Activated T-cell treated with anti-CD3 and anti-CD28 coated beads, Interleukin-2, amount 50 U/mL, for 4 hours (primary cell): ENCODE data around the gene OTX2. TPM values are rescaled to one million over a fixed set of nuclear protein-coding genes. Genes with fewer than 3 reads are reported as not detected.

Experiments
- ATAC-seq, 2 donors: fragments of 200-7000 bp; cut with Tn5 transposase; one replicate each; pipeline ENCODE4 v1.10.0; 2021
- DNase-seq: peaks from one replicate; pipeline ENCODE4 v3.0.0-alpha.2; 2020
- H3K27me3 Mint-ChIP-seq: one replicate; pipeline ENCODE4 v1.8.0; 2021; ENCODE audit warnings: low read depth, mixed read lengths
- H3K36me3 Mint-ChIP-seq: one replicate; pipeline ENCODE4 v1.8.0; 2022; ENCODE audit warnings: mixed read lengths; ENCODE audit not compliant: insufficient read depth
- H3K4me1 Mint-ChIP-seq: one replicate; pipeline ENCODE4 v1.8.0; 2021; ENCODE audit warnings: low read depth, mixed read lengths
- H3K4me3 Mint-ChIP-seq: one replicate; pipeline ENCODE4 v1.8.0; 2021; ENCODE audit warnings: mild to moderate bottlenecking, moderate library complexity, mixed read lengths
- H3K9me3 Mint-ChIP-seq: one replicate; pipeline ENCODE4 v1.8.0; 2021; ENCODE audit warnings: mixed read lengths
- total RNA-seq, 3 donors: library from RNA; stranded (reverse); gene quantifications; one replicate each; pipeline ENCODE4 v1.2.1, GENCODE V29; 2021

OTX2 gene
- not detected for total RNA-seq

- H3K27me3 Mint-ChIP-seq: peaks cover 76% of the 10 kb centered on the region
- H3K9me3 Mint-ChIP-seq: no peaks in the 10 kb centered on the region
- no peak for ATAC-seq
- peaks cover 19% of the 10 kb centered on the region for H3K4me1 Mint-ChIP-seq
- peaks cover 3% of the 10 kb centered on the region for H3K36me3 Mint-ChIP-seq
- no peak for DNase-seq
- no peak within 1 kb of the TSS for H3K4me3 Mint-ChIP-seq
Observed at GRCh38 chr14:56810147-56810719, at the start of gene OTX2. TSS of gene OTX2 (minus strand) at chr14:56810479. CDS start at chr14:56805456, 5,023 bp downstream.

GRCh38 chr14:56858422-56858821 is 48.1 kb upstream of the OTX2 start:
- Mint-ChIP-seq H3K4me1 (no peaks in the 10 kb centered on the region), H3K27me3 (peaks cover 20% of the 10 kb centered on the region), H3K36me3 (no peaks in the 10 kb centered on the region), H3K9me3 (no peaks in the 10 kb centered on the region), H3K4me3 (no peak overlapping the region)
- ATAC-seq (no peak), DNase-seq (no peak)

- Mint-ChIP-seq H3K9me3 (no peaks in the 10 kb centered on the region), H3K4me1 (no peaks in the 10 kb centered on the region), H3K36me3 (no peaks in the 10 kb centered on the region), H3K27me3 (peaks cover 17% of the 10 kb centered on the region), H3K4me3 (no peak overlapping the region)
- ATAC-seq (no peak), DNase-seq (no peak)
Observed at GRCh38 chr14:56857216-56857615, 46.9 kb upstream of the OTX2 start.

- no peaks in the 10 kb centered on the region for H3K4me1 Mint-ChIP-seq
- DNase-seq: no peak
- H3K9me3 Mint-ChIP-seq: no peaks in the 10 kb centered on the region
- peaks cover 21% of the 10 kb centered on the region for H3K27me3 Mint-ChIP-seq
- H3K36me3 Mint-ChIP-seq: no peaks in the 10 kb centered on the region
- no peak overlapping the region for H3K4me3 Mint-ChIP-seq
- no peak for ATAC-seq
Observed at GRCh38 chr14:56855891-56856461, 45.7 kb upstream of the OTX2 start.

- no peaks in the 10 kb centered on the region for H3K9me3 Mint-ChIP-seq
Observed at GRCh38 chr14:56854325-56854724, 44.0 kb upstream of the OTX2 start.

GRCh38 chr14:56846970-56847930 is 37.0 kb upstream of the OTX2 start:
- no peaks in the 10 kb centered on the region for H3K9me3 Mint-ChIP-seq
- H3K36me3 Mint-ChIP-seq: no peaks in the 10 kb centered on the region
- H3K4me3 Mint-ChIP-seq: no peak overlapping the region
- no peaks in the 10 kb centered on the region for H3K4me1 Mint-ChIP-seq
- peaks cover 40% of the 10 kb centered on the region for H3K27me3 Mint-ChIP-seq
- DNase-seq (no peak), ATAC-seq (no peak)

More at GRCh38 chr14:56854325-56854724, 44.0 kb upstream of the OTX2 start:
- no peak overlapping the region for H3K4me3 Mint-ChIP-seq
- no peak for ATAC-seq
- no peak for DNase-seq
- no peaks in the 10 kb centered on the region for H3K4me1 Mint-ChIP-seq
- H3K27me3 Mint-ChIP-seq: peaks cover 27% of the 10 kb centered on the region
- H3K36me3 Mint-ChIP-seq: no peaks in the 10 kb centered on the region

- ATAC-seq: no peak
- Mint-ChIP-seq H3K4me1 (no peaks in the 10 kb centered on the region), H3K36me3 (no peaks in the 10 kb centered on the region), H3K9me3 (no peaks in the 10 kb centered on the region), H3K4me3 (no peak overlapping the region), H3K27me3 (peaks cover 30% of the 10 kb centered on the region)
- no peak for DNase-seq
Observed at GRCh38 chr14:56844406-56845002, 34.2 kb upstream of the OTX2 start.

GRCh38 chr14:56841611-56842010 is 31.3 kb upstream of the OTX2 start:
- DNase-seq: no peak
- Mint-ChIP-seq H3K4me1 (no peaks in the 10 kb centered on the region), H3K9me3 (no peaks in the 10 kb centered on the region), H3K36me3 (no peaks in the 10 kb centered on the region), H3K27me3 (peaks cover 22% of the 10 kb centered on the region), H3K4me3 (no peak overlapping the region)
- no peak for ATAC-seq

GRCh38 chr14:56840221-56840620 is 29.9 kb upstream of the OTX2 start:
- H3K27me3 Mint-ChIP-seq: peaks cover 12% of the 10 kb centered on the region
- no peak for ATAC-seq
- DNase-seq: no peak
- H3K36me3 Mint-ChIP-seq: no peaks in the 10 kb centered on the region
- no peak overlapping the region for H3K4me3 Mint-ChIP-seq
- no peaks in the 10 kb centered on the region for H3K4me1 Mint-ChIP-seq
- H3K9me3 Mint-ChIP-seq: no peaks in the 10 kb centered on the region

GRCh38 chr14:56829151-56829550 is 18.9 kb upstream of the OTX2 start:
- Mint-ChIP-seq H3K27me3 (peaks cover 9% of the 10 kb centered on the region), H3K9me3 (no peaks in the 10 kb centered on the region), H3K4me3 (no peak overlapping the region), H3K4me1 (no peaks in the 10 kb centered on the region), H3K36me3 (no peaks in the 10 kb centered on the region)
- no peak for ATAC-seq
- DNase-seq: no peak

- H3K9me3 Mint-ChIP-seq: no peaks in the 10 kb centered on the region
- ATAC-seq (no peak), DNase-seq (no peak)
- H3K36me3 Mint-ChIP-seq: no peaks in the 10 kb centered on the region
- H3K4me3 Mint-ChIP-seq: no peak overlapping the region
- H3K4me1 Mint-ChIP-seq: no peaks in the 10 kb centered on the region
- peaks cover 15% of the 10 kb centered on the region for H3K27me3 Mint-ChIP-seq
Observed at GRCh38 chr14:56826214-56826613, 15.9 kb upstream of the OTX2 start.

GRCh38 chr14:56821805-56822610 is 11.7 kb upstream of the OTX2 start:
- Mint-ChIP-seq H3K4me3 (no peak overlapping the region), H3K36me3 (no peaks in the 10 kb centered on the region), H3K9me3 (no peaks in the 10 kb centered on the region), H3K27me3 (peaks cover 39% of the 10 kb centered on the region), H3K4me1 (no peaks in the 10 kb centered on the region)
- ATAC-seq (no peak), DNase-seq (no peak)

GRCh38 chr14:56821177-56821576 is 10.9 kb upstream of the OTX2 start:
- DNase-seq: no peak
- no peak for ATAC-seq
- Mint-ChIP-seq H3K27me3 (peaks cover 44% of the 10 kb centered on the region), H3K4me1 (no peaks in the 10 kb centered on the region), H3K9me3 (no peaks in the 10 kb centered on the region), H3K36me3 (no peaks in the 10 kb centered on the region), H3K4me3 (no peak overlapping the region)
